NOMO-1 (cell line): ENCODE measurements around the gene RPL27.
"Not testable (repeated sequence)": the region's sequence is repeated elsewhere in the genome, so short reads cannot be mapped to it uniquely, and the experiment has no call there.

Source experiments
- DNase-seq, 2 experiments: peaks; one replicate each; lab custom pipeline; 2025; ENCODE audit not compliant: unreplicated experiment in 2 of 2; lab: John Stamatoyannopoulos, UW

Gene RPL27

DNA sequence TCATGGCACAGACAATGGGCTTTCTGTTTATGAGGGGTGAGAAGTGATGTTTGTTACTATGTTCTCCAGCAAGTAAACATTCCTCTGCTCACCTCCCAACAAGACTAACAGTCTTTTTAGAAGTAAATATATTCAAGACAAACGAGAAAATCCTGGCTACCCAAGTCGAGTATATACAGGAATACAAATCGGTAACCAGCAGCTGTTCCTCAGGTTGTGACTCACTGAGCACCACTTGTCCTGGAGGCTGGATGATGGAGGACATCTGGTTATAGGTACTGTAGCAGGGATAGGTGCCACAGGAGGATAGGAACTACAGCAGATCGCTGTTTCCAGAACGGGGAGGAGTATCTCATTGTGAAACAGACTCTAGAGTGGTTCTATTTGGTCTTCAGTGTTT is 5.3 kb upstream of the RPL27 start:
- no peak for DNase-seq

- DNase-seq = not testable (repeated sequence)
These were observed 4.3 kb upstream of the RPL27 start for GRCh38 chr17:42993913-42994312.

DNA sequence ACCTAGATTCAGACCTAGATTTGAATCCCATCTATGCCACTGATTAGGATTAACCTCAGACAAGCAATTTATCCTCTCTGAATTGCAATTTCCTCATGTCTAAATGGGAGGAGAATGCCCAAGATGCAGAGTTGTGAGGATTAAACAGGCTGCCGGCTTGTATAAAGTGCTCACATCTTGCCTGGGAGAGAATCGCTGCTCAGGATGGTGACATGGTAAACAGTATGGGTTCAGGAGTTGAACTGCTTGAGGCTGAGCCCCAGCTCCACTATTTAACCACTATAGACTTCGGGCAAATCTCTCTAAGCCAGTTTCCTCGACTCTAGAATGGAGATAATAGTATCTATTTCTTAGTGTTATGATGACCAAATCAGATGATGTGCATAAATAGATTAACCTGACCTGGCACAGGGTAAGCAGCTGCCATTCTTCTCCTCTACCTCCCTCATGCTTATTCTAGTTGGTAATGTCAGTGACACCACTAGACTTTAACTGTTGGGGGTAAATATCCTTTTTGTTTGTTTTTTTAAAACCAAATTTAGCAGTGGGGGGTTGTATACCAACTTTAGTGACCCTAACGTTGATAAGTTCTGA is 732 bp upstream of the RPL27 start:
- DNase-seq = no peak

GRCh38 chr17:42999003-42999525 is 845 bp downstream of the RPL27 start:
- DNase-seq = no peak

DNA sequence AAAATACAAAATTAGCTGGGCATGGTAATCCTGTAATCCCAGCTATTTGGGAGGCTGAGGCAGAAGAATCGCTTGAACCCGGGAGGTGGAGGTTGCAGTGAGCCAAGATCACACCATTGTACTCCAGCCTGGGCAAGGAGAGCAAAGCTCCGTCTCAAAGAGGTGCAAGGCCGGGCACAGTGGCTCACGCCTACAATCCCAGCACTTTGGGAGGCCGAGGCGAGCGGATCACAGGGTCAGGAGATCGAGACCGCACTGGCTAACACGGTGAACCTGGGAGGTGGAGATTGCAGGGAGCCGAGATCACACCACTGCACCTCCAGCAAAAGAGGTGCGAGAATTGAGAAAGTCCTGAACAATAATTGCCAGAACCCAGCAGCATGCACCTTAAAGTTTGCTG is 2.7 kb downstream of the RPL27 start:
- DNase-seq = not testable (repeated sequence)

DNA sequence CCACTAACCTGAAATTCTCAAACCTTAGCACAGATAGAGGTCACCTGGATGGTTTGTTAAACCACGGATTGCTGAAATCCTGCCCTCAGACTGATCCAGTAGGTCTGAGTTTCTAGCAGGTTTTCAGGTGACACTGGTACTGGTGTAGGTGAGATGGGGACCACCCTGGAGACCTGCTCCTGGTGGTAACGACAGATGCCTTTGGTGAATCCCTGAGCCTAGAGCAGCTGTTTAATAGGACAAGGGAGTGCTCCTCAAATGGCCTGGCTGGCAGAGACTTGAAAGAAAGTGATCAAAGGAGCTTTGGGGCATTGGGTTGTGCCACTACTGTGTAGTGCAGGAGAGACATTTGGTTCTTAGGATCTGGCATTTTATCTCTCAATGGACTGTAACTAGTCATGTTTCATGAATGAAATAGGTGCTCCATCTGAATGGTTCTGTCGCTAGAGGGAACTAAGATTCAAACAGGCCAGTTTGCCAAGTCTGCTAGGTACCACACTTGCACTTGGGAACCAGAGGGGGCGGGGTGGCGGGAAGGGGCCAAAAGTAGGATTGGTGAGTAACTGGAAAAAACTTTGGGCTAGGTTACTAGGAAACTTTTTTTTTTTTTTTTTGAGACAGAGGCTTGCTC is 5.4 kb downstream of the RPL27 start:
- no peak for DNase-seq

- DNase-seq = peak; percentile 85 to 88
These were observed 8.7 kb downstream of the RPL27 start, which contains the start of gene IFI35 for GRCh38 chr17:43006639-43007551. Gene IFI35 (plus strand): TSS chr17:43006784. CDS start chr17:43006948, 164 bp downstream.

DNA sequence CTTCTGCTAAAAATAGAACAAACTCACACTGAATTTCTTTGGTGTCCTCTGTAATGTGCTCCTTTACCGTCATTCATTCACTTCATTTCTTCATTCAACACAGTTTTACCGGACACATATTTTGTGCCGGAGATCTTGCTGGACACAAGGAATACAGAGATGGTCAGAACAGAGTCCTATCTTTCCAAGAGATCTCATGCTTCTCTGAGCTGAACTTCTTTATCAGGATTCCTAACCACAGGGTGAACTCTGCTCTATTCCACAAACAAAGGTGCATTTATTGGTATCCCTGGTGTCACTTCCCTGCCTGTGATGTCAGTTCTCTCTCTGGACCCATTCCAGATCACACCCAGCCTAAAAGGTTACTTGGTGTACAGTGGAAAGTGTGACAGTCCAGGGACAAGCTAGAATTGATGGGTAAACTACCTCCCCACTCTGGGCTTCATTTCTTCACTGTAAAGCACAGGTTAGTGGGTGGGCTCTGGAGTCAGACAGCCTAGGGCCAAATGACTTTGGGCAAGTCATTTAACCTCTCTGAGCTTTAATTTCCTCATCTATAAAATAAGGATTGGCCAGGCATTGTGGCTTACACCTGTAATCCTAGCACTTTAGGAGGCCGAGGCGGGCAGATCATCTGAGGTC is 12.6 kb downstream of the RPL27 start:
- DNase-seq = no peak

DNA sequence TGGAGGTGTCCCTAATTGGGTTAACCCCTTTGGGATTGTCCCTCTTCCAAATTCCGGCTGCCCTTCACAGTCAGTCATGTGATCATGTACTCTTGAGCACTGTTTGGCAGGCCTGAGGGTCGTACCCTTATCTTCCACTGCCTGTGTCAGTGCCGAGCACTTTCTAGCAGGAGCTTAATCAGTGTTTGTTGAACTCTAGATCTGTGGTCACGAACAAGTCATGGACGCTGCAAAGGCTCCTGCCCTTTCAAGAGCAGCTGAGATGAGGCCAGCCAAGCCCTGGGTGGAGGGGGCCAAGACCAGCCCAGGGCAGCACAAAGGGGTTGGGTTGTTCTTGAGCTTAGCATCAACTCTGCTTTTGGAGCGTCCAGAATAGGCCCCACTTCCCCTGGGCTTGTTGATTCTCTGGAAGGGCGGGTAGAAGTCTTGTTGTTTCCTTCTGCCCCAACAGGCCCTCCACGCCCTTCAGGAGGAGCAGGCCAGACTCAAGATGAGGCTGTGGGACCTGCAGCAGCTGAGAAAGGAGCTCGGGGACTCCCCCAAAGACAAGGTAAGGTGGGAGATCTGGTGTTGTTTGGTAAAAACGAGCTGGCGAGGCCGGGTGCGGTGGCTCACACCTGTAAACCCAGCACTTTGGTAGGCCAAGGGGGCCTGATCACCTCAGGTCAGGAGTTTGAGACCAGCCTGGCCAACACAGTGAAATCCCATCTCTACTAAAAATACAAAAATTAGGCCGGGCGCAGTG is 13.7 kb downstream of the RPL27 start:
- no peak for DNase-seq

DNA sequence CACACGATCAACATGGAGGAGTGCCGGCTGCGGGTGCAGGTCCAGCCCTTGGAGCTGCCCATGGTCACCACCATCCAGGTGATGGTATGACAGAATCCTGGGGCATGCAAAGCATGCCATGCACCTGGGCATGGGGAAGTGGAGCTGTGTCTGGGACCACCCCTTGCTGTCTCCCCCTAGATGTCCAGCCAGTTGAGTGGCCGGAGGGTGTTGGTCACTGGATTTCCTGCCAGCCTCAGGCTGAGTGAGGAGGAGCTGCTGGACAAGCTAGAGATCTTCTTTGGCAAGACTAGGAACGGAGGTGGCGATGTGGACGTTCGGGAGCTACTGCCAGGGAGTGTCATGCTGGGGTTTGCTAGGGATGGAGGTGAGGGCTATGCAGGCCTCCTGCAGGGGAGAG is 15.1 kb downstream of the RPL27 start:
- no peak for DNase-seq

- peak in 1 of 2 experiments; percentile 35 for DNase-seq
These were observed 15.9 kb downstream of the RPL27 start for GRCh38 chr17:43014020-43014648.

DNA sequence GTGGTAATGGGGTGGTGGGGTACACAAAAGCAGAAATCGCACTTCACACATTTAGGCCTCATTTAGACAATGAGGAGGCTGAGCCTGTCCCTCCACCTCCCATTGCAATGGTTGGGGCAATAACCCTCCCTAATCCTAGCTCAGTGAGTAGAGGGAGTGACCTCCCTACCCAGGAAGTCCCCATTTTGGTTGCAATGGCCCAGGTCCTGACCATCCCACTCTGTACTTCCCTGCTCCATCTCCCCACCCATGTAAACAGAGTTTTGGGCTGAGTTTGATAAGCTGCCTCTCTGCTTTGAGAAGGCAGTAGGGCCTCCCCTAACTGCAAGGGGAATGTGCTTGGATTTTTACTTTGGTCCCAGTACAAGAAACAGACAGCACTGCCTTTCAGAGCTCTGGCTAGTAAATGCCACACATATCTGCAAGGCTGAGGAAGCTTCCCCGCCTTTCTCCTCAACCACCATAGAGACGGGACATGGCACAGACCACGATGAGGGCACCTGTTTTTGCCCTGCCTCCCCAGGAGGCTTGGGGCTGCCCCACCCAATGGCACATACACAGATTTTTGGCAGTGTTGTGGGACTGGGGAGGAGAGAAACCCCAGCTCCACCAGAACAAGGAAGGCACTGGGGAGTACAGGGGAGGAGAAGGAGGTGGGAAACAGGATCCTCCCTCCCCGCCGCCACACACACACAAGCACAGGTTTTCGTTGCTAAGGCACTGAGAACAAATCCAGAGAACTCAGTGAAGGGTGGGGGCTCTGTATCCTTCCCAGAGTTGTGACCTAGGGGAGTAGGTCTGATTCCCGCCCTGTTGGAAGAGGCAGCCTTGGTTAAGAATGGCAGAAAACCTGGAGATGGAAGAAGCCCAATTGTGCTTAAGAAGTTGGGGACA is 16.7 kb downstream of the RPL27 start:
- DNase-seq = no peak

GRCh38 chr17:43015579-43015978 is 17.4 kb downstream of the RPL27 start:
- DNase-seq = no peak

GRCh38 chr17:43016216-43016615 is 18.0 kb downstream of the RPL27 start:
- no peak for DNase-seq

DNA sequence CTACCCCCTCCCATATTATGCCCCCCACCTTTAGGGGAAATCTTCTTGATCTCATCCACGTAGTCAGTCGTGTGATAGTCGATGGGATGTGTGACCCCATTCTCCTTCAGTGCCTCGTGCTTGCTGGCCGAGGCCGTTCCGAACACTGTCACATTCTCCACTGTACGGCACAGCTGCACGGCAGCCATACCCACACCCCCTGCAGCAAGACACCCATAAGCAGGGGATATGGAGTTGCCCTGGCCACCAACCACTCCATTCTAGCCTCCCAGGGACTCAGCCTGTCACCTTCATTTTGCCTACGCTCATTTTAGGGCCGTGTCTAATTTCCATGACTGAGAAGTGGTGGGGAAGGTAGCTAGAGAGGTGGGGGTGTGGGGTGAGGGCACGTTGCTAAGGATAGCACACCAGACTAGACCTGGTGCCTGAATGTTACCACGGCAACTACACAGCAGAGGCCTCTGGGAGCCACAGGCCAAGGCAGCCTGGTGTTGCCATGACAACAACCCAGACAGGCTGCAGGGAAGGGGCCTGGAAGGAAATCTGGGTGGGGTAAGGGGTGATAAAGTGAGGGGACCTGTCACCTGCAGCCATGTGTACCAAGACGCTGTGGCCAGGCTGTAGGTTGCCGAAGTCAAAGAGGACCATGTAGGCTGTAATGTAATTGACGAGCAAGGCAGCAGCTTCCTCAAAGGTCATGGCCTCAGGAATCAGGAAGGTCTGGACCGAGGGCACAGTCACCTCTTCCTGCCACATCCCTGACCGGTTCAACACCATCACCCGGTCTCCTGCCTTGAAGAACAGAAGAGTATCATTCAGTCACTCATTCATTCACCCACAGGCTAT is 20.0 kb downstream of the RPL27 start:
- peak in 1 of 2 experiments; percentile 24 for DNase-seq

- peak; percentile 59 to 84 for DNase-seq
These were observed 20.7 kb downstream of the RPL27 start for GRCh38 chr17:43018932-43019331.

DNA sequence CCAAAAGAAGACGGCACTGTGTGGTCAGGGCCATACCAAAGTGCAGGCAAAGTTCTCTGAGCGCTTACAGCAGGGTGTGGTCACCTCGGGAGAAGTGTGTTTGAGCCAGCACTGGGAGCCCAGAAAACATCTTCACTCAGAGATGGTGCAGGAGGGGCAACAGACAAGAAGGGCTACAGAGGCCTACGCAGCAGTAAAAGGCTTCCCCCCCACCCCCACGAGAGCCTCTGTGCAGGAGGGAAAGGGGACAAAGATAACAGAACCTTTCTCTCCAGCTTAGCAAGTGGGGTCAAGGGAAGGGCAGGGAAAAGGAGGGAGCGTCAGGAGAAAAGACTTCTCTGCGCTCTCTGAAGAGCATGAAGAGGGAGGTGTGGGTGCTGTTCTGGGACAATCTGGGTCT is 21.2 kb downstream of the RPL27 start:
- DNase-seq = peak in 1 of 2 experiments; percentile 12
